Large intestine (tissue), 3 donors: ENCODE data around the gene RTP1. TPM values are rescaled to one million over a fixed set of nuclear protein-coding genes. Genes with fewer than 3 reads are reported as not detected.

ENCODE experiments used
- DNase-seq, 2 donors: peaks; one replicate each; pipeline versions ENCODE4 v3.0.0 to v3.0.0-alpha.2; 2013
- H3K27ac ChIP-seq: one replicate; pipeline ENCODE4 v1.5.1; 2013; ENCODE audit warnings: low read length
- H3K27me3 ChIP-seq: 2 replicates; pipeline ENCODE4 v1.6.1; 2013; ENCODE audit warnings: low read length; ENCODE audit not compliant: control insufficient read depth, insufficient read depth
- H3K36me3 ChIP-seq: 2 replicates; pipeline ENCODE4 v1.6.1; 2013; ENCODE audit warnings: low read length; ENCODE audit not compliant: control insufficient read depth, insufficient read depth
- H3K4me1 ChIP-seq: one replicate; pipeline ENCODE4 v1.6.1; 2013; ENCODE audit warnings: low read length; ENCODE audit not compliant: control insufficient read depth, insufficient read depth
- H3K4me3 ChIP-seq: one replicate; pipeline ENCODE4 v1.5.1; 2013; ENCODE audit warnings: low read length
- H3K9me3 ChIP-seq: one replicate; pipeline ENCODE4 v1.6.1; 2013; ENCODE audit warnings: mild to moderate bottlenecking, low read depth, low read length, moderate library complexity; ENCODE audit not compliant: control insufficient read depth
- WGBS: methylation state at CpG from one replicate; pipeline ENCODE4 v1.1.5; 2013; ENCODE audit warnings: low lambda C conversion rate; ENCODE audit not compliant: insufficient coverage; 5-methylcytosine and 5-hydroxymethylcytosine counted together
- polyA plus RNA-seq: library from polyadenylated mRNA; unstranded; fragments of 120-200 nt; gene quantifications from one replicate; pipeline ENCODE4 v1.2.1, GENCODE V29; 2013

Gene RTP1
- polyA plus RNA-seq, 1 donor, result 0.12 TPM

DNA sequence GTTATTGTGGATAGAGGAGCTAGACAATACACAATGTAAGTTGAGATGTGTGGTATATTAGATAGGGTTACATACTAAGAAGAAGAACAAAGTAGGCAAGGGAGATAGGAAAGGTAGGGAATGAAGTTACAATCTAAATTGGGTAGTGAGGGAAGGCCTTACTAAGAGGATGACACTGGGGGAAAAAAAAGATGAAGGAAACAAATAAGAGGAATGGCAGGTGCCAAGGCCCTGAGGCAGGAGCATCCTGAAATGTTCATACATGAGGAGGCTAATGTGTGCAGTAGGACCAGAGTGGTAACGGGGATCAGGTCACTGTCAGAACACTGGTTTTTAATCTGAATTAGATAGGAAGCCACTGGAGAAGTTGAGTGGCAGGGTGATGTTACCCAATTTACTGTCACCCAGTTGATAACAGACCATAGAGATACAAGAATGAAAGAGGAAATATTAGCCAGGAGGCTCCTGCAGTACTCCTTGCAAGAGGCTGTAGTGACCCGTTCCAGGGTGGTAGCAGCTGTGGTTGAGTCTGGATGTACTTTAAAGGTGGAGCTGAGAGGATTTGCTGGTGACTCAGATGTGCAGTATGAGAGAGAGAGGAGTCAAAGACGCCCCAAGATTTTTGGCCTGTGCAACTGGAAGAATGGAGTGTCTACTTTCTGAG, 14.4 kb downstream of the RTP1 start:
- peaks cover 24% of the 10 kb centered on the region for H3K4me1 ChIP-seq
- no peaks in the 10 kb centered on the region for H3K36me3 ChIP-seq
- no peak for DNase-seq
- WGBS, result 100% methylated on average over 1 of the region's 3 CpGs
- H3K9me3 ChIP-seq, result no peaks in the 10 kb centered on the region
- H3K27ac ChIP-seq, result no peak overlapping the region
- H3K27me3 ChIP-seq, result no peaks in the 10 kb centered on the region
- no peak overlapping the region for H3K4me3 ChIP-seq

DNA sequence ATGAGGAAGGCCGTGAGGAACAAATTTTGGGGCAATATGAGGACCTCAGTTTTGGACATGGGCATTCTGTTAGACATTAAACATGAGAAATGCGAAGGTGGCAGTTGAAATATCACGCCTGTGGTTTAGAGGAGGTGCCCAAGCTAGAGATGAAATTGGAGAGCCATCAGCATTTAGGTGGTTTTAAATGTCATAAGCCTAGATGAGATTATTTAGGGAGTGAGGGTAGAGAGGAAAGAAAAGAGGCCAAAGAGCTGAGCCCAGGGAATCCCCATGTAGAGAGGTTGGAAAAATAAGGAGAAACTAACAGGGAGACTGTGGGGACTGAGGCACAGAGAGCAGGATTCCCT, 14.9 kb downstream of the RTP1 start:
- H3K4me1 ChIP-seq, result peaks cover 24% of the 10 kb centered on the region
- WGBS, result no CpG with 5 or more reads among the region's 3 CpGs

DNA sequence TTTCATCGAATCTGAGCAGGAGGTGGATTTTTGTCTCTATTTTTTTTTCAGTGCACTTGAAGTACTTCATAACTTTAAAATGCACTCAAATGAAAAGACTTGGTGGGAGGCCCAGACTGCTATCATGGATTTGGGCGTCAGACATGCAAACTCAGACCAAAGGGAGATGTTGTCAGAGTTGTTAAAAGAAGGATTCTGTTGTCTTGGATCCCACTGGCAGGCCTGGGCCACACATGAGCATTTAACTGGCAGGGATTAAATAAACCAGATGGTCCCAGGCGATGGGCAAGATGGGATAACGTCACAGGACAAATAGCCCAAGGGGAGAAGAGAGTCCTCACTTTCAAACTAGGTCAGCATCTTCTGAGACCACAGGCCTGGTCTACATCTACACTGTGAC, 15.4 kb downstream of the RTP1 start:
- Histone ChIP-seq H3K27ac (no peak overlapping the region), H3K36me3 (no peaks in the 10 kb centered on the region), H3K27me3 (no peaks in the 10 kb centered on the region), H3K9me3 (no peaks in the 10 kb centered on the region), H3K4me1 (peaks cover 24% of the 10 kb centered on the region), H3K4me3 (no peak overlapping the region)
- 100% methylated on average over 1 of the region's 4 CpGs for WGBS
- no peak for DNase-seq

More for the DNA sequence above, 14.9 kb downstream of the RTP1 start:
- no peaks in the 10 kb centered on the region for H3K36me3 ChIP-seq
- H3K4me3 ChIP-seq, result no peak overlapping the region
- H3K27ac ChIP-seq, result no peak overlapping the region
- H3K9me3 ChIP-seq, result no peaks in the 10 kb centered on the region
- H3K27me3 ChIP-seq, result no peaks in the 10 kb centered on the region
- no peak for DNase-seq

DNA sequence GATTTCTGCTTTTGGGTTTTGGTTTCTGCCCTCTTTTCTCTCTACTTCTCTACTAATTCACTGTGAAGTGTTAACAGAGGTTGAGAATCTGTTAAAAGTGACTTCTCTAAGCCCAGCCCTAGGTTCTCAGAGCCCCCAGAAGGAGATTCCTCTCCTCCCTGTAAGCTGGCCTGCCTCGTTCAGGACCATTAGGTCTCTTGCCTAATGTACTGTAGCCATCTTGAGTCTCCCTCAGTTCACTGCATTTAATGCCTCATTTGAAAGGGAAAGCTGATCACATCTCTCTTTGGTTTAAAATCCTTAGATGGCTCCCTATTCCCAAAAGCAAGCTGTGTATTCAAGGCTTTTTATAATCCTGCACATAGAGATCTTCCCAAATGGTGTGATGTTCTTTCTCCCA, 16.3 kb downstream of the RTP1 start:
- no peak for DNase-seq
- H3K27me3 ChIP-seq, result no peaks in the 10 kb centered on the region
- H3K27ac ChIP-seq, result no peak overlapping the region
- no peak overlapping the region for H3K4me3 ChIP-seq
- no CpG with 5 or more reads among the region's 1 CpG for WGBS
- no peaks in the 10 kb centered on the region for H3K36me3 ChIP-seq
- H3K9me3 ChIP-seq, result no peaks in the 10 kb centered on the region
- H3K4me1 ChIP-seq, result peaks cover 19% of the 10 kb centered on the region

DNA sequence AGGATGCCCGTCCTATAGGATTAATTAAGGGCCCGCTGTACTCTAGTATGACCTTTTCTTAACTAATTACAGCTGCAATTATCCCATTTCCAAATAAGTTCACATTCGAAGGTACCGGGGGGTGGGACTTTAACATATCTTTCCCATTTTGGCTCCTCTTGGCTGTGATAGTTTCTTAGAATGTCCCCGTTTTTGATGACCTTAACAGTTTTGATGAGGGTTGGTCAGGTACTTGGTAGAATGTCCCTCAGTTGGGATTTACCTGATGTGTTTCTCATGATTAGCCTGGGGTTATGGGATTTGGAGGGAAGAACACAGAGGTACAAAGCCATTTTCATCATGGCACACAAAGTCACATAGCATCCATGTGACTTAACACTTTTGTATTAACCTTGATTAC, 18.2 kb downstream of the RTP1 start:
- no peak for DNase-seq
- Histone ChIP-seq H3K4me3 (no peak overlapping the region), H3K9me3 (no peaks in the 10 kb centered on the region), H3K36me3 (no peaks in the 10 kb centered on the region), H3K27me3 (no peaks in the 10 kb centered on the region), H3K27ac (no peak overlapping the region), H3K4me1 (peaks cover 3% of the 10 kb centered on the region)
- WGBS, result 90% methylated on average over 2 of the region's 5 CpGs

DNA sequence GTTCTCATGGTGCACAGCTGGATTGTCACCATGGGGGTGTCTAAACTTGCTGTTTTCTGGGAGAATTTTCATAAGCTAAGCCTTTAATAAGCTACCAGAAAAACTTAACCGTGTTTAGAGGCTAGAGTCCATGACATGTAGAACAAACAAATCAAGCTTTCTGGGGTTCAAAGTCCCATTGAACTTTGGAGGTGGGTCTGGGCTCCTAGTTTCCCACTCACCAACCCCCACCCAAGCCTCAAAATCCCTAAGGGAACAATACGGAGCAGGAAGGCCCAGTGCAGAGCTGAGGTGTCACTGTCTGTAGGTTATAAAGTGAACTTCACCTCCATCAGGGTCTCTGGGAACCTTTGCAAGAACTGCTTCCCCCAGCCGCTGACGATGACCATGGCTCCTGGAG, 25.5 kb downstream of the RTP1 start:
- no peak overlapping the region for H3K27ac ChIP-seq
- no peak overlapping the region for H3K4me3 ChIP-seq
- peaks cover 8% of the 10 kb centered on the region for H3K4me1 ChIP-seq
- H3K36me3 ChIP-seq, result no peaks in the 10 kb centered on the region
- H3K27me3 ChIP-seq, result no peaks in the 10 kb centered on the region
- no peaks in the 10 kb centered on the region for H3K9me3 ChIP-seq
- peak in 1 of 2 donors; percentile 39 for DNase-seq
- 0% methylated on average over 1 of the region's 4 CpGs for WGBS

DNA sequence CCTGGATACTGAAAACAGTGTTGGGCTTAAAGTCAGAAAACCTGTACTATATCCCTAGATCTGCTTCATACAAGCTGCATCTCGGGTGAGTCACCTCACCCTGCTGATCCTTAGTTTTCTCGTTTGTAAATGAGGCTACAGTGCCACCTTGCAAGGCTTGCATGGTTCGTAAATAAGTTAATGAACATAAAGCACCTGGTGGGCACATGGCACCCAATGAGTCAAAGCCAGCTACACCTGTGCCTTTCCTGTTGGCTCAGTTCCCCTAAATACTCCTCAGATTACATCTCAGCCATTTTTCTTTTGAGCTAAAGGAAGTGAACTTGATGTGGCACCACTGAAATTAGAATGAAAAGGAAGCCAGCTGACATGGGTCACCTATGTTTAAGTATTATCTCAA, 26.5 kb downstream of the RTP1 start:
- peak in 1 of 2 donors; percentile 31 for DNase-seq

DNA sequence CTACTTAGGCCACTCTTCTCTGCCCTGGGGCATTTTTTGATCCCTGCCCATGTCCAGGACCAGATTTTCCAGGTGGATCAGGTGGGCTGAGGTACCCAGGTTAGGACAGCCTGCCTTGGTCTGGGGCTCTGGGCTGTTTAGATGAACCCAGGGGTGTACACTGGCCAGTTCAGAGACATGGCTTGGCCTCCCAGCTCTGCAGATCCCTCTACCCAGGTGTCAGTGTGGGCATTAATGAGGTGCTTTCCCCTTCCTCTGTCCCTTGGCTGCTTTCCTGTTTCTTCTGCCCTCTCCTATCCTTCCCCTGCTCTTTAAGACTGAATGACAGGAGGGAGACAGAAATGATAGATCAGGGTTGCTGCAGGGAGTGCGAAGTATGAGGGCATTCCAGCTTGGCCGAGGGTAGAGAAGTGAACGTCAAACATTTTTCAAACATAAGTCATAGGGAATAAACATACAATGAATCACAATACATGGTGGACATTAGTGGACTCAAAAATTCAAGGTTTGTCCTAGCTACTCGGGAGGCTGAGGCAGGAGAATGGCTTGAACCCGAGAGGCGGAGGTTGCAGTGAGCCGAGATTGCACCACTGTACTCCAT, 30.5 kb downstream of the RTP1 start:
- H3K9me3 ChIP-seq, result no peaks in the 10 kb centered on the region
- DNase-seq, result no peak
- no peak overlapping the region for H3K4me3 ChIP-seq
- 80% methylated on average over 1 of the region's 7 CpGs for WGBS
- H3K27ac ChIP-seq, result no peak overlapping the region
- no peaks in the 10 kb centered on the region for H3K27me3 ChIP-seq
- no peaks in the 10 kb centered on the region for H3K36me3 ChIP-seq
- H3K4me1 ChIP-seq, result peaks cover 3% of the 10 kb centered on the region

More for the DNA sequence above, 26.5 kb downstream of the RTP1 start:
- Histone ChIP-seq H3K36me3 (no peaks in the 10 kb centered on the region), H3K27ac (no peak overlapping the region), H3K9me3 (no peaks in the 10 kb centered on the region), H3K4me1 (peaks cover 8% of the 10 kb centered on the region), H3K4me3 (no peak overlapping the region), H3K27me3 (no peaks in the 10 kb centered on the region)
- no CpG with 5 or more reads among the region's 3 CpGs for WGBS

DNA sequence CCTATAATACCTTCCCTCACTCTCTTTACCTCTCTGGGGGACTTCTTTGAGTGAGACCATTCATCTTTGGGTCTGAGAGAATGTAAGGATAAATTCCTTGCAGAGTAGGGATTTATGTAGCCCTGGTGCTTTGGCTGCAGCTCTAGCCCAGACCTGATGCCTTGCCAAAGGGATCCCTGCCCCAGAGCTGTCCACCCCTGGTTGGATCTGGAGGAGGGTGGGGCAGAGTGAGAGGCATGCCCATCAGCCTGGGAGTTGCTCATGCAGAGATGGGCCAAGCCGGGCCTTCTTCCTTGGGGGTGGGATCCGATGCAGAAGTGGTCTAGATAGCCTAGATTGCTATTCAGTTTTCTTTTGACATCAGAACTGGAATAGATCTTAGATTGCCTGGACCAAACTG, 31.5 kb downstream of the RTP1 start:
- WGBS, result no CpG with 5 or more reads among the region's 2 CpGs
- Histone ChIP-seq H3K27ac (no peak overlapping the region), H3K36me3 (no peaks in the 10 kb centered on the region), H3K9me3 (no peaks in the 10 kb centered on the region), H3K4me1 (no peaks in the 10 kb centered on the region), H3K27me3 (no peaks in the 10 kb centered on the region), H3K4me3 (no peak overlapping the region)
- no peak for DNase-seq

DNA sequence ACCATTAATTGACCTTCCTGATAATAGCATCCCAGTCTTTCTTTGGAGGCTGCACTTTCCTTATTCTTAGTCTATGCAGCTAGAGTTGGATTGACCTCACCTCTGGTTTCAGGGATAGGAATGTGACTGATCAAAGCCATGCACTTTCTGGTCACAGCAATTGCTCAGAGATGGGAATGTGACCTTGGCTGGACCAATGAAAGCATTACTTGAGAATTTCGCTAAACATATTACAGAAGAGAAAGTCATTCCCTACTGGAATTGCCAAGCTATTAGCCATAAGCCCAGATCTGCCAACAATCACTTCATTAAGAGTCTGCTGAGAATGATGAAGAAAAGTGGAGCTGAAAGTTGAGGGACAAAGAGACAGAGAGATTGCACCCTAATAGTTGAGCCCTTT, 32.7 kb downstream of the RTP1 start:
- no peak for DNase-seq
- WGBS, result no CpG with 5 or more reads among the region's 1 CpG

DNA sequence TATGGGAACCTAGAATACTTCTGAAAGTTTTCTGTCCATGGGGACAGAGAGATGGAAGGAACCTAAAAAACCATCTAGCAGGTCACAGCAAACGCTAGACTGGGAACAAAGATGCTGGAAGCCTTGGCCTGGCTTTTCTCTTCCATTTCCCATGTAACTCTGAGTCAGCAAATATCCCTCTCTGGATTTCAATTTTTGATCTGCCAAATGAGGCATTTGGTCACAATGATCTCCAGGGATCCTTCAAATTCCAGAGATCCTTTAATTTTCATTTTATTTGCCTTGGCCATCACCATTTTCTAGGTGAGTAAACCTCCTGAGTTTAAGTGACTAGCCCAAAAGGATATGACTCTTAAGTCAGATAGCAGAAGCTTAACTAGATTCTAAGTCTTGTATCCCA, 39.7 kb downstream of the RTP1 start:
- no CpG with 5 or more reads among the region's 1 CpG for WGBS
- no peaks in the 10 kb centered on the region for H3K9me3 ChIP-seq
- no peaks in the 10 kb centered on the region for H3K27me3 ChIP-seq
- H3K4me3 ChIP-seq, result no peak overlapping the region
- no peaks in the 10 kb centered on the region for H3K4me1 ChIP-seq
- H3K36me3 ChIP-seq, result peaks cover 22% of the 10 kb centered on the region
- no peak for DNase-seq
- no peak overlapping the region for H3K27ac ChIP-seq

More for the DNA sequence above, 32.7 kb downstream of the RTP1 start:
- Histone ChIP-seq H3K36me3 (no peaks in the 10 kb centered on the region), H3K4me3 (no peak overlapping the region), H3K27ac (no peak overlapping the region), H3K9me3 (no peaks in the 10 kb centered on the region), H3K4me1 (no peaks in the 10 kb centered on the region), H3K27me3 (no peaks in the 10 kb centered on the region)
